DND-41 (cell line): Measurements from ENCODE around the gene MYOZ1.
"Not testable (repeated sequence)": the region's sequence is repeated elsewhere in the genome, so short reads cannot be mapped to it uniquely, and the experiment has no call there.

ENCODE experiments used
- CTCF ChIP-seq: IDR thresholded peaks from 2 replicates; pipeline ENCODE4 v1.5.1; 2012; ENCODE audit warnings: borderline replicate concordance, low read length, moderate library complexity, mild to moderate bottlenecking; ENCODE audit not compliant: poor library complexity, severe bottlenecking; ENCODE audit errors: extremely low read depth
- EZH2 ChIP-seq: IDR thresholded peaks from 3 replicates; pipeline ENCODE4 v1.6.1; 2012; ENCODE audit warnings: borderline replicate concordance, low read depth, mild to moderate bottlenecking, moderate library complexity, low read length, inconsistent platforms; ENCODE audit not compliant: severe bottlenecking

GRCh38 chr10:73666153-73666809 lies 25.0 kb upstream of the MYOZ1 start:
- TF ChIP-seq CTCF, EZH2: not testable (repeated sequence)
